NT2/D1 (cell line): ENCODE measurements around the gene WASF2.

Experiments
- SUZ12 ChIP-seq: IDR thresholded peaks from 2 replicates; pipeline ENCODE4 v1.6.1; 2011; ENCODE audit not compliant: insufficient read length, insufficient read depth; ENCODE audit errors: extremely low read depth
- YY1 ChIP-seq: IDR thresholded peaks from 2 replicates; pipeline ENCODE4 v1.6.1; 2011; ENCODE audit not compliant: insufficient read length, insufficient read depth

- TF ChIP-seq SUZ12 (no peak), YY1 (no peak)
These were observed 120.9 kb downstream of the WASF2 start for GRCh38 chr1:27368869-27369582.
